Measurements from ENCODE around the gene SEMA5A. TPM values are rescaled to one million over a fixed set of nuclear protein-coding genes. Genes with fewer than 3 reads are reported as not detected.

Gene SEMA5A
- total RNA-seq, 1 experiment from 2014 or later = 9.3 TPM

- no peak for TF ChIP-seq ARID4B (CRISPR knock-in tag; IDR thresholded peaks at IDR 0.05; ENCODE audit: borderline replicate concordance)
- TF ChIP-seq AR (CRISPR knock-in tag; IDR thresholded peaks at IDR 0.05) = no peak
- TF ChIP-seq NFYB (CRISPR knock-in tag; conservative IDR thresholded peaks at IDR 0.05; ENCODE audit: low read depth) = no peak
These were observed 281.6 kb downstream of the SEMA5A start (continued) for GRCh38 chr5:9264301-9264700.

- ATAC-seq (no peak), DNase-seq (ENCODE audit: low spot score) (no peak)
- POLR2A ChIA-PET = no interaction called here
- no peak overlapping the region for H3K4me3 Mint-ChIP-seq
- H3K27me3 Mint-ChIP-seq (ENCODE audit: low read depth) = no peaks in the 10 kb centered on the region
- H3K36me3 Mint-ChIP-seq = peaks cover 2% of the 10 kb centered on the region
- no peak overlapping the region for H3K27ac Mint-ChIP-seq
- CTCF ChIA-PET = no interaction called here
- 0 out of 2 replicates have a peak, but pooled peaks cover 3% of the 10 kb centered on the region for H3K9me3 Mint-ChIP-seq
- H3K4me1 Mint-ChIP-seq = peaks cover 20% of the 10 kb centered on the region
- TF ChIP-seq ZNF138 (CRISPR knock-in tag; conservative IDR thresholded peaks at IDR 0.05) (no peak), CTCF (IDR thresholded peaks at IDR 0.05) (no peak), AR (CRISPR knock-in tag; IDR thresholded peaks at IDR 0.05) (no peak), E2F1 (CRISPR knock-in tag; IDR thresholded peaks at IDR 0.05) (no peak), PRRX2 (CRISPR knock-in tag; IDR thresholded peaks at IDR 0.05) (no peak), IRF1 (CRISPR knock-in tag; IDR thresholded peaks at IDR 0.05) (no peak), PREB (CRISPR knock-in tag; IDR thresholded peaks at IDR 0.05; ENCODE audit: borderline replicate concordance) (no peak), ZNF317 (CRISPR knock-in tag; IDR thresholded peaks at IDR 0.05; ENCODE audit: borderline replicate concordance, low read depth) (no peak), CDX4 (CRISPR knock-in tag; IDR thresholded peaks at IDR 0.05; ENCODE audit: borderline replicate concordance) (no peak), USF2 (CRISPR knock-in tag; IDR thresholded peaks at IDR 0.05) (no peak), CREM (CRISPR knock-in tag; IDR thresholded peaks at IDR 0.05) (no peak), SMAD3 (CRISPR knock-in tag; IDR thresholded peaks at IDR 0.05; ENCODE audit: borderline replicate concordance) (no peak), ZNF423 (CRISPR knock-in tag; IDR thresholded peaks at IDR 0.05) (no peak), CREB1 (CRISPR knock-in tag; IDR thresholded peaks at IDR 0.05) (no peak), ZNF263 (CRISPR knock-in tag; IDR thresholded peaks at IDR 0.05; ENCODE audit: low read depth) (no peak), ZNF232 (CRISPR knock-in tag; IDR thresholded peaks at IDR 0.05) (no peak)
These were observed 282.2 kb downstream of the SEMA5A start for GRCh38 chr5:9263656-9264055.

Measured in WTC11 (cell line).